NCI-H2171 treated with DMSO at 0.1 percent for 48 hours (cell line): ENCODE data around the gene CPAMD8.
"Not testable (repeated sequence)": the region's sequence is repeated elsewhere in the genome, so short reads cannot be mapped to it uniquely, and the experiment has no call there.

Experiments
- DNase-seq: peaks from one replicate; lab custom pipeline; 2025; lab: John Stamatoyannopoulos, UW

The CPAMD8 gene

DNA sequence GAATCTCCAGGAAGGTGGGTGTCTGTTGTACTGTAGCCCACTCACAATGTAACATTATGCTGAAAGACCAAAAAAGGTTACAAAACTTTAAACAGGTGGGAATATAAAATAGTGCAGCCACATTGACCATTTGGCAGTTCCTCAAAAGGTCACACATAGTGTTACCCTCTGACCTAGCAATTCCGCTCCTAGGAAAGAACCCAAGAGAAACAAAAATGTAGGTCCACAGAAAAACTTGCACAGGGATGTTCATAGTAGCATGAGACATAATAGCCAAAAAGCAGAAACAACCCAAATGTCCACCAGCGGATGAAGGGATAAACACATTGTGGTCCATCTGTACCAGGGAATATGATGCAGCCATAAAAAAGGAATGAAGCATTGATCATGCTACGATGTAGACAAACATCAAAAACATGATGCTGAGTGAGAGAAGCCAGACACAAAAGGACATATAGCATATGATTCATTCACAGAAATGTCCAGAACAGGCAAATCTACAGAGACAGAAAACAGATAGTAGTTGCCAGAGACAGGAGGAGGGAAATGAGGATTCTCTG lies 27.9 kb downstream of the CPAMD8 start:
- DNase-seq, result no peak

DNA sequence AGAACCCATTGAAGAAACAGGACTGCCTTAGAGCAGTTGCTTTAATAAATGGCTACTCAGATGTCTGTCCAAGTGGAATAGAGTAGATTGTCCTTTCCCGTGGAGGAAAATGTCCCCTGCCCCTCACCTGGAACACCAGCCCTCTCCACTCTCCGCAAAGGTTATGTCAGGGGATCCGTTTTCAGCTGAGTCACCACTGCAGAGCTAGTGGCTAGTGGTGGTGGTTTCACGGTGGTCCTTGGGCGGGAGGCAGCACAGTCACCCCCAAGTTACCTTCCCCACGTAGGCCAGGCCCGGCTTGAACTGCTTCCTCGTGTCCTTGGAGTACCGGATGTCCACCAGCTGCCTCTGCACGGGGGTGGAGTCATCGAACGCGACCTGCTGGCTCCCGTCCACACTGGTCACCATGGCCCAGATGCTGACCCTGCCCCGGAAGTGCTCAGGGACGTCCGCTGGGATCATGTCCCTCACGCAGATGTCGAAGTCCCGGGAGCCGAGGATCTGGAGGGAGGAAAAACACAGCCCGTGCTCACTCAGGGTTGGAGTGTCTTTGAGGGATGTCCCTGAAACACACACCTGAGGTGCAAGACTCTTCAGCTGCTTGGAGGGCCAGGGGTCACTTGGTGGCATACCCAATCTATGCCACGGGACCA lies 29.6 kb downstream of the CPAMD8 start:
- DNase-seq, result not testable (repeated sequence)

GRCh38 chr19:16988661-16989060 lies 37.9 kb downstream of the CPAMD8 start:
- no peak for DNase-seq

GRCh38 chr19:16985403-16985802 lies 41.2 kb downstream of the CPAMD8 start:
- DNase-seq, result no peak

GRCh38 chr19:16982586-16982985 lies 44.0 kb downstream of the CPAMD8 start:
- DNase-seq, result not testable (repeated sequence)

DNA sequence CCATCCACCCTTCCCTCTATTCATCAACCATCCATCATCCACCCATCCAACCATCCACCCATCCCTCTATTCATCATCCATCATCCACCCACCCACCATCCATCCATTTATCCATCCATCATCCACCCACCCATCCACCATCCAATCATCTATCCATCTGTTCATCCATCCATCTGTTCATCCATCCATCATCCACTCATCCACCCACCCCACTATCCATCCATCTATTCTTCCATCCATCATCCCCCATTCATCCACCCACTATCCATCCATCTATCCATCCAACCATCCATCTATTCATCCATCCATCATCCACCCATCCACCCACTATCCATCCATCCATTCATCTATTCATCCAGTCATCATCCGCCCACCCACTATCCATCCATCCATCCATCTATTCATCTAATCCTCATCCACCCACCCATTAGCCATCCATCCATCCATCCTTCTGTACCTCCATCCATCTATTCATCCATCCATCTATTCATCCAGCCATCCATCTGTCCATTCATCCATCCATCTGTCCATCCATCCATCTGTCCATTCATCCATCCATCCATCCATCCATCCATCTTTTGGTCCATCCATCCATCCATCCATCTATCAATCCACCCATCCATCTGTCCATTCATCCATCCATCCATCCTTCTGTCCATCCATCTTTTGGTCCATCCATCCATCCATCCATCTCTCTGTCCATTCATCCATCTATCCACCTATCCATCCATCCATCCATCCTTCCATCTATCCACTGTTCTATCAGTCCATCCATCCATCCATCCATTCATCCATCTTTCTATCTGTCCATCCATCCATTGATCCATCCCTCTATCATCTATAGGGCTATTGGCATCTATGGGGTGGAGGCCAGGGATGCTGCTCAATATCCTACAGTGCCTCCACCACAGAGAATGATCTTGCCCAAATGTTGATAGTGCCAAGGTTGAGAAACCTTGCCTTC lies 47.5 kb downstream of the CPAMD8 start:
- DNase-seq, result no peak

GRCh38 chr19:16978156-16978555 lies 48.5 kb downstream of the CPAMD8 start:
- DNase-seq, result no peak

- no peak for DNase-seq
Observed at GRCh38 chr19:16977306-16977705, 49.3 kb downstream of the CPAMD8 start.

DNA sequence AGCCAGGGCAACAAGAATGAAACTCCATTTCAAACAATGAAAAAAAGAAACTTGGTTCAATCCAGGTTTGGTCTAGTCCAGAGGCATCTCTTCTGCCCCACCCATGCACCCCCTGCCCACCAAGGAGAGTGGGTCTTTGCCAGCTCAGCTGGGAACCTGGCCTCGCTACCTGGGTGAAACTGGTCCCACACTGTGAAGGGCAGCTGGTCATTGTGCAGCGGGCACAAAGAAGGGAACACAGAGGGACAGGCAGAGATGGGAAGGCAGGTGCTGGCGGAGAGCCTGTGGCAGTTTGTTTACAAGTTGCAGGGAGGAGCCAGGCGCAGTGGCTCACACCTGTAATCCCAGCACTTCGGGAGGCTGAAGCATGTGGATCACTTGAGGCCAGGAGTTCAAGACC lies 50.2 kb downstream of the CPAMD8 start:
- DNase-seq, result no peak

DNA sequence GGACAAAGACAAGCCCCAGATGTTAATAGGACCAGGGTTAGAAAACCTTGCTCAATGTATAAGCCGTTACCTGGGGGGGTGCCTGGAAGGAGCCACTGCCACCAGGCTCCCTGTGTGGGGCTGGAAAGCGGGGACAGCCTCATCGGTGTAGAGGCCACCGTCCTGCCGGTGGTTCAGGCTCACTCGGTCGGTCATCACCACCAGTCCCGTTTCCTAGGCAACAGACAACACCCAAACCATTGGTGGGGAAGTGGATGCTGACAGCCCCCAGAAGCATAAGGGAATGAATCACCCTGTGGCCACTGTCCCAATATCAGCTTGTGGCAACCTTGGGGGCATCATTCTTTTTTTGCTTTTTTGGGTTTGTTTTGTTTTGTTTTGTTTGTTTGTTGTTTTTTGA lies 55.8 kb downstream of the CPAMD8 start:
- no peak for DNase-seq

DNA sequence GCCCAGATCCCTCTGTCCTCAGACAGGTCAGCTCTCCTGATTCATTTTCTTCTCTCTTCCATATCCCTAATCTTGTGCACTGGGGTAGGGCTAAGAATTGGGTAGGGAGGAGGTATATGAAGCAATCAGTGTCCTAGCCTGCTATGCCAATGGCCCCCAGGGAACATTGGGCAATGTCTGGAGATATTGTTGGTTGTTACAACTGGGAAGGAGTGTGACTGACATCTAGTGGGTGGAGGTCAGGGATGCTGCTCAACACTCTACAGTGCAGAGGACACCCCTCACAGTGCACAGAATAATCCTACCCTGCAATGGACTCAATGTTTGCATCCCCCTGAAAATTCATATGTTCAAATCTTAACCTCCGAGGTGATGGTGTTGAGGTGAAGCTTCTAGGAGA lies 57.5 kb downstream of the CPAMD8 start:
- DNase-seq, result peak; percentile 6

GRCh38 chr19:16960996-16961822 lies 65.4 kb downstream of the CPAMD8 start:
- DNase-seq, result peak; percentile 36

DNA sequence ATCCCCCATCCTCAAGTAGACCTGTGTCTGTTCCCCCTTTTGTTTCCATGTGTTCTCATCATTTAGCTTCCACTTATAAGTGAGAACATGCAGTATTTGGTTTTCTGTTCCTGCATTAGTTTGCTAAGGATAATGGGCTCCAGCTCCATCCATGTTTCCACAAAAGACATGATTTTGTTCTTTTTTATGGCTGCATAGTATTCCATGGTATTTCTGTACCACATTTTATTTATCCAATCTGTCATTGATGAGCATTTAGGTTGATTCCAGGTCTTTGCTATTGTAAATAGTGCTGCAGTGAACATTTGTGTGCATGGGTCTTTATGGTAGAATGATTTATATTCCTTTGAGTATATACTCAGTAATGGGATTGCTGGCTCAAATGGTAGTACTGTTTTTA lies 68.3 kb downstream of the CPAMD8 start:
- not testable (repeated sequence) for DNase-seq

GRCh38 chr19:16957855-16958254 lies 68.8 kb downstream of the CPAMD8 start:
- no peak for DNase-seq

DNA sequence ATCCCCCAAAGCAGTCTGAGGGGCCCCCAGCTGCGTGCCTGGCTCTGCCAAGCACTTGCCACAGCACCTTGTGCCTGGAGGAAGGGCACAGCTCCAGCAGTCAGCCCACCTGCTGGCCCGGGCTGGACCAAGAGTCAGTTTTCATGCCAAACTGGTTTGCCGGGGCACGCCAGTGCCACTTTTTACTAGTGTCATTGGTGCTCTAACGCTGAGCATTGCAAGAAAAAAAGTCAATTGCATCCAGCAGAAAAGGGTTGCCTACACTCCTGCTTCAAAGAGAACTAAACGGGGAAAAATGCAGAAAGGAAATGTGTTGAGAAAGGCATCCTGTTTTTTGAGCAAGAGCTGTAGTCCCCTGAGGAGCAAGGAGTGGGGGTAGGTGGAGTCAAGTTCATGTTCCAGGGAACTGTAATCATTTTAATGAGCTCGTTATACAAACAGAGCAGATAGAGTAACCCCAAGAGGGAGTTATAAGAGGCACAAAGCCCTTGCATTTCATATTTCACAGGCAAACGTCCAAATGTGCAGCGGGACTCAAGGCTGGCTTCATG lies 69.4 kb downstream of the CPAMD8 start:
- DNase-seq, result peak; percentile 92

GRCh38 chr19:16955161-16955560 lies 71.4 kb downstream of the CPAMD8 start:
- DNase-seq, result no peak

DNA sequence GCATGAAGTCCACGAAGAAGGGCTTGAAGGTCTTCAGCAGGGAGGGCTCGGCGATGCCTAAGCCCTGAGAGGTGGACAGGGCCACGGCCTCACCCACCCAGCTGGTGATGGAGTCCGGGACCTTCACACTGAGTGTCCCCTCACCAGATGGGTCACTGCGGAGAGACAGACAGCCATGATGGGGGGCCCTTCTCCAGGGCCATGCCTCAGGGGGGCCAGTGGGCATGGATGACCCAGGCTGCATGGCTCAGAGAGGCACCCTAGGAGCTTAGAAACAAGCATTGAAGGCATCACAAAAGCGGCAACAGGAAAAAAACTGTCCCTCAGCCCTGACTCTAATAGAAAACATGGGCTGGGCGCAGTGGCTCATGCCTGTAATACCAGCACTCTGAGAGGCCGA lies 74.6 kb downstream of the CPAMD8 start:
- no peak for DNase-seq

- peak; percentile 62 for DNase-seq
Observed at GRCh38 chr19:16951529-16951928, 75.1 kb downstream of the CPAMD8 start.

GRCh38 chr19:16949496-16950023 lies 77.0 kb downstream of the CPAMD8 start:
- no peak for DNase-seq

DNA sequence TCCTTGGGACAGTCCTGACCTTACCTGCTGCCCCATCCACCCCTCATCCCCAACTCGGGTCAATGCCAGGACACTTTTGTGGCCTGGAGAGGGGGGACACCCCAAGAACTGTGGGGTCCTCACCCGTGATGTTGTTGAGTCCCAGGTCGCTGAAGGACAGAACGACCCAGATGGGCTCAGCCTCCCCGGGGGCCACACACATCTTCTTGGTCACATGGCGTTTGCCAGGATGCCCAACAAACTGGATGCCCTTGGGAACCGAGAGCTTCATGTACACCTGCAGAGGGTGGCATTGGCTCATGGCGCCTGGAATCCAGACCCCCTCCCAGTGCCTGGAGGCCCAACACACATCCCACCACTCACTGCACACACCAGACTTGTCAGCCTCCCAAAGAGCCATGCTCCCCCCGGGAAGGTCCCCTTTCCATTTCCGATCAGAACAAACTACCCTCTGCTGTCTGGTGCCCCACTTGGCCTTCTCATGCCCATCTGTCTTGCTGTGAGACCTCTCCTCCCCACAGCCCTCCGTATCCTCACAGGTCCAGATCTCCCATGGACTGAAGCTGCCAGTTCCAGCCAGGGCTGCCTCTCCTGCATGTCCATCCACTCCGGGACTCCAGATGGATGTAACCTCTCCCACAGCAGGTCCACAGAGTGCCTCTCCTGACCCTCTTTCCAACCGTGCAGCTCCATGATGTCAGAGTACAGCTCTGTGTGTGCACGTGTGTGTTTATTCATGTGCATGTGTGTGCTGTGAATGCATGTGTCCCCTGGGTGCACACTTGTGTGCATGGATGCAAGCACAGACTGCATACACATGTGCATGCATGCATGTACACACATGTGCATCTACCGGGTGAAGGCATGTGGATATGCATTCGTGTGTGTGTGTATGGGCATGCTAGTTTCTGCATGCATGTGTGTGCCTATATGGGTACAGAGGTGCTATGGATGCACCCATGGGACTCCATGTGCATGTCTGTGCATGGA lies 79.4 kb downstream of the CPAMD8 start:
- DNase-seq, result no peak
